ENCODE results near the gene GPX2.

The GPX2 gene

DNA sequence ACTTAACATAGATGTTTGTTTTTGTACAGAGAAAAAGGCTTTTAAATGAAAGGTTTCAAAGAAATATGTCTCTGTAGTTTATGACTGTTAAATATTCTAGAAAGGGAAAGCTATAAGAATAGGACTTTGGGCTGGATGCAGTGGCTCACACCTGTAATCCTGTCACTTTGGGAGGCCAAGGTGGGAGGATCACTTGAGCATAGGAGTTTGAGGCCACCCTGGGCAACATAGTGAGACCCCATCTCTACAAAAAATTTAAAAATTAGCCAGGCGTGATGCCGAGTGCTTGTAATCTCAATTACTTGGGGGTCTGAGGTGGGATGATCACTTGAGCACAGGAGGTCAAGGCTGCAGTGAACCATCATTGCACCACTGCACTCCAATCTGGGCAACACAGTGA, 11.4 kb downstream of the GPX2 start (continued):
- TF ChIP-seq, protein P1, sequence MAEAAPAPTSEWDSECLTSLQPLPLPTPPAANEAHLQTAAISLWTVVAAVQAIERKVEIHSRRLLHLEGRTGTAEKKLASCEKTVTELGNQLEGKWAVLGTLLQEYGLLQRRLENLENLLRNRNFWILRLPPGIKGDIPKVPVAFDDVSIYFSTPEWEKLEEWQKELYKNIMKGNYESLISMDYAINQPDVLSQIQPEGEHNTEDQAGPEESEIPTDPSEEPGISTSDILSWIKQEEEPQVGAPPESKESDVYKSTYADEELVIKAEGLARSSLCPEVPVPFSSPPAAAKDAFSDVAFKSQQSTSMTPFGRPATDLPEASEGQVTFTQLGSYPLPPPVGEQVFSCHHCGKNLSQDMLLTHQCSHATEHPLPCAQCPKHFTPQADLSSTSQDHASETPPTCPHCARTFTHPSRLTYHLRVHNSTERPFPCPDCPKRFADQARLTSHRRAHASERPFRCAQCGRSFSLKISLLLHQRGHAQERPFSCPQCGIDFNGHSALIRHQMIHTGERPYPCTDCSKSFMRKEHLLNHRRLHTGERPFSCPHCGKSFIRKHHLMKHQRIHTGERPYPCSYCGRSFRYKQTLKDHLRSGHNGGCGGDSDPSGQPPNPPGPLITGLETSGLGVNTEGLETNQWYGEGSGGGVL (tag by site-specific recombination; IDR thresholded peaks at IDR 0.05) = no peak

DNA sequence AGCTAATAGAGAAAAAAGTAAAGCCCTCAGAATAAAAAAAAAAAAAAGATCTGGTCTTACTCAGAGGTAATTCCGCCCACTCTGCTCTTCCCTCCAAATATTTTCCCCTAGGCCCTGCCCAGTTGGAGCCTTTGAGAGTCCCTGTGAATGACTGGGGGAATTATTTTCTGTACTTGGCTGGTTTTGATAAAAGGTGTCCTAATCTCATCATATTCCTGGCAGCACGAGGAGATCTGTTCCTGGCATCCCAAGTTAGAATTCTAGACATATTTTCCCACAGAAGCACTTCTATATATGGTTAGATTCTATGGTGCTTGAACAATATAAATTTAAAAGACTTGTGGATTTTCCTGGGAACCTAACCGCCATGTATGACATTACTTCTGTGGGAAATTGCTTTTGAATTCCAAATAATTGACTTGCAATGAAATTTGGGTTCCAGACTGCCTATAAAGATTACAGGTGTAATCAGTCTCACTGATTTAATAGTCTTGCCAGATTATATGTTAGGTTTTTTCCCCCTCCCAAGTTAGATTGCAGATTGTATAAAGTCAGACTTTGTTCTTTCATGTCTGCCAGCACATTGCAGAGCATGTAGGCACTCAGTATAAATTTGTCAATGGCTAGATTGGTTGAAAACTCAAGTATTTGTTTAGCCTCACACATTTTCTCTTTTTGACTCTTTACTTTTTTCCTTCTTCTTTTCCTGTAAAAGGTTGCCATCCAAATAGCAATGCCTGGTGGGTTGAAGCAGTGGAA, 12.3 kb downstream of the GPX2 start:
- Histone ChIP-seq H3K9me3 (ENCODE audit: control insufficient read depth, insufficient read depth, low read depth, low read length) (no peaks in the 10 kb centered on the region), H3K4me3 (ENCODE audit: low read depth, low read length) (no peak overlapping the region), H3K36me3 (ENCODE audit: control insufficient read depth in 2 of 2, insufficient read depth in 1 of 2, low read length in 2 of 2) (peaks cover 60 to 75% of the 10 kb centered on the region in 2 experiments), H3K4me1 (ENCODE audit: control insufficient read depth, insufficient read depth, low read length) (no peaks in the 10 kb centered on the region), H3K27ac (ENCODE audit: extremely low read depth, low read depth, low read length) (no peak overlapping the region)
- CTCF ChIA-PET = interaction anchor here (0.6 kb wide), 1 partner anchor 19 kb away, joined by 3 read pairs; no protein-coding TSS in a partner anchor
- POLR2A ChIA-PET = interaction anchor here (1.4 kb wide), 1 partner anchor 16 kb away, joined by 3 read pairs; the partner anchor contains the start of gene CHURC1
- TF ChIP-seq ZSCAN16 (tag by site-specific recombination; IDR thresholded peaks at IDR 0.05) = no peak
- no peak for TF ChIP-seq ZEB2 (tag by site-specific recombination; IDR thresholded peaks at IDR 0.05)
- no peak for TF ChIP-seq ZFP41 (tag by site-specific recombination; IDR thresholded peaks at IDR 0.05; ENCODE audit: borderline replicate concordance)
- no peak for TF ChIP-seq OVOL3 (tag by site-specific recombination; IDR thresholded peaks at IDR 0.05)
- no peak for TF ChIP-seq ZNF600 (tag by site-specific recombination; IDR thresholded peaks at IDR 0.05)
- TF ChIP-seq, protein P2, sequence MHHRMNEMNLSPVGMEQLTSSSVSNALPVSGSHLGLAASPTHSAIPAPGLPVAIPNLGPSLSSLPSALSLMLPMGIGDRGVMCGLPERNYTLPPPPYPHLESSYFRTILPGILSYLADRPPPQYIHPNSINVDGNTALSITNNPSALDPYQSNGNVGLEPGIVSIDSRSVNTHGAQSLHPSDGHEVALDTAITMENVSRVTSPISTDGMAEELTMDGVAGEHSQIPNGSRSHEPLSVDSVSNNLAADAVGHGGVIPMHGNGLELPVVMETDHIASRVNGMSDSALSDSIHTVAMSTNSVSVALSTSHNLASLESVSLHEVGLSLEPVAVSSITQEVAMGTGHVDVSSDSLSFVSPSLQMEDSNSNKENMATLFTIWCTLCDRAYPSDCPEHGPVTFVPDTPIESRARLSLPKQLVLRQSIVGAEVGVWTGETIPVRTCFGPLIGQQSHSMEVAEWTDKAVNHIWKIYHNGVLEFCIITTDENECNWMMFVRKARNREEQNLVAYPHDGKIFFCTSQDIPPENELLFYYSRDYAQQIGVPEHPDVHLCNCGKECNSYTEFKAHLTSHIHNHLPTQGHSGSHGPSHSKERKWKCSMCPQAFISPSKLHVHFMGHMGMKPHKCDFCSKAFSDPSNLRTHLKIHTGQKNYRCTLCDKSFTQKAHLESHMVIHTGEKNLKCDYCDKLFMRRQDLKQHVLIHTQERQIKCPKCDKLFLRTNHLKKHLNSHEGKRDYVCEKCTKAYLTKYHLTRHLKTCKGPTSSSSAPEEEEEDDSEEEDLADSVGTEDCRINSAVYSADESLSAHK (tag by site-specific recombination; IDR thresholded peaks at IDR 0.05) = no peak
- TF ChIP-seq, protein P3, sequence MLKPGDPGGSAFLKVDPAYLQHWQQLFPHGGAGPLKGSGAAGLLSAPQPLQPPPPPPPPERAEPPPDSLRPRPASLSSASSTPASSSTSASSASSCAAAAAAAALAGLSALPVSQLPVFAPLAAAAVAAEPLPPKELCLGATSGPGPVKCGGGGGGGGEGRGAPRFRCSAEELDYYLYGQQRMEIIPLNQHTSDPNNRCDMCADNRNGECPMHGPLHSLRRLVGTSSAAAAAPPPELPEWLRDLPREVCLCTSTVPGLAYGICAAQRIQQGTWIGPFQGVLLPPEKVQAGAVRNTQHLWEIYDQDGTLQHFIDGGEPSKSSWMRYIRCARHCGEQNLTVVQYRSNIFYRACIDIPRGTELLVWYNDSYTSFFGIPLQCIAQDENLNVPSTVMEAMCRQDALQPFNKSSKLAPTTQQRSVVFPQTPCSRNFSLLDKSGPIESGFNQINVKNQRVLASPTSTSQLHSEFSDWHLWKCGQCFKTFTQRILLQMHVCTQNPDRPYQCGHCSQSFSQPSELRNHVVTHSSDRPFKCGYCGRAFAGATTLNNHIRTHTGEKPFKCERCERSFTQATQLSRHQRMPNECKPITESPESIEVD (tag by site-specific recombination; IDR thresholded peaks at IDR 0.05) = no peak
- no peak for TF ChIP-seq ZNF626 (tag by site-specific recombination; IDR thresholded peaks at IDR 0.05)
- TF ChIP-seq PRDM1 (tag by site-specific recombination; IDR thresholded peaks at IDR 0.05) = no peak

DNA sequence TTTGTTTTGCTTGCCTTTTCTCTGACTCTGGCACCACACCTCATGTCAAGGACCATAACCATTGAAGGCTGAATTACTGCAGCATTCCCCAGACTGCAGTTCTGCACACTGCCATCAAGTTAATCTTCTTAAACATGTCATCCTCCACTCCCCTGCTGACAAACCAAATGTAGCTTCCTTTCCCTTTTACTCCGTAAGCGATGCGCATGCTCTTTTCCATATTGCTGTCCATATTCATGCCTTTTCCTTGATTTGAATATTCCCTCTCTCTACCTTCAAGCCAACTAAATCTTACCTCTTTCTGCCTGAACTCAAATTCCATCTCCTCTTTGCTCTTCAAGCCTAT, 13.6 kb downstream of the GPX2 start:
- H3K36me3 ChIP-seq (ENCODE audit: control insufficient read depth in 2 of 2, insufficient read depth in 1 of 2, low read length in 2 of 2) = peaks cover 66 to 85% of the 10 kb centered on the region in 2 experiments
- TF ChIP-seq, protein P4, sequence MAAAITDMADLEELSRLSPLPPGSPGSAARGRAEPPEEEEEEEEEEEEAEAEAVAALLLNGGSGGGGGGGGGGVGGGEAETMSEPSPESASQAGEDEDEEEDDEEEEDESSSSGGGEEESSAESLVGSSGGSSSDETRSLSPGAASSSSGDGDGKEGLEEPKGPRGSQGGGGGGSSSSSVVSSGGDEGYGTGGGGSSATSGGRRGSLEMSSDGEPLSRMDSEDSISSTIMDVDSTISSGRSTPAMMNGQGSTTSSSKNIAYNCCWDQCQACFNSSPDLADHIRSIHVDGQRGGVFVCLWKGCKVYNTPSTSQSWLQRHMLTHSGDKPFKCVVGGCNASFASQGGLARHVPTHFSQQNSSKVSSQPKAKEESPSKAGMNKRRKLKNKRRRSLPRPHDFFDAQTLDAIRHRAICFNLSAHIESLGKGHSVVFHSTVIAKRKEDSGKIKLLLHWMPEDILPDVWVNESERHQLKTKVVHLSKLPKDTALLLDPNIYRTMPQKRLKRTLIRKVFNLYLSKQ (tag by site-specific recombination; IDR thresholded peaks at IDR 0.05; ENCODE audit: borderline replicate concordance) = no peak
- TF ChIP-seq ZSCAN23 (tag by site-specific recombination; IDR thresholded peaks at IDR 0.05) (no peak), KLF8 (tag by site-specific recombination; IDR thresholded peaks at IDR 0.05) (no peak), TCF7L2 (IDR thresholded peaks at IDR 0.05; ENCODE audit: borderline replicate concordance, low read depth, low read length) (no peak), SCRT1 (tag by site-specific recombination; IDR thresholded peaks at IDR 0.05; ENCODE audit: borderline replicate concordance) (no peak), ZNF114 (tag by site-specific recombination; IDR thresholded peaks at IDR 0.05) (no peak), HOXD13 (CRISPR knock-in tag; IDR thresholded peaks at IDR 0.05; ENCODE audit: borderline replicate concordance) (no peak)
- TF ChIP-seq, protein P5, sequence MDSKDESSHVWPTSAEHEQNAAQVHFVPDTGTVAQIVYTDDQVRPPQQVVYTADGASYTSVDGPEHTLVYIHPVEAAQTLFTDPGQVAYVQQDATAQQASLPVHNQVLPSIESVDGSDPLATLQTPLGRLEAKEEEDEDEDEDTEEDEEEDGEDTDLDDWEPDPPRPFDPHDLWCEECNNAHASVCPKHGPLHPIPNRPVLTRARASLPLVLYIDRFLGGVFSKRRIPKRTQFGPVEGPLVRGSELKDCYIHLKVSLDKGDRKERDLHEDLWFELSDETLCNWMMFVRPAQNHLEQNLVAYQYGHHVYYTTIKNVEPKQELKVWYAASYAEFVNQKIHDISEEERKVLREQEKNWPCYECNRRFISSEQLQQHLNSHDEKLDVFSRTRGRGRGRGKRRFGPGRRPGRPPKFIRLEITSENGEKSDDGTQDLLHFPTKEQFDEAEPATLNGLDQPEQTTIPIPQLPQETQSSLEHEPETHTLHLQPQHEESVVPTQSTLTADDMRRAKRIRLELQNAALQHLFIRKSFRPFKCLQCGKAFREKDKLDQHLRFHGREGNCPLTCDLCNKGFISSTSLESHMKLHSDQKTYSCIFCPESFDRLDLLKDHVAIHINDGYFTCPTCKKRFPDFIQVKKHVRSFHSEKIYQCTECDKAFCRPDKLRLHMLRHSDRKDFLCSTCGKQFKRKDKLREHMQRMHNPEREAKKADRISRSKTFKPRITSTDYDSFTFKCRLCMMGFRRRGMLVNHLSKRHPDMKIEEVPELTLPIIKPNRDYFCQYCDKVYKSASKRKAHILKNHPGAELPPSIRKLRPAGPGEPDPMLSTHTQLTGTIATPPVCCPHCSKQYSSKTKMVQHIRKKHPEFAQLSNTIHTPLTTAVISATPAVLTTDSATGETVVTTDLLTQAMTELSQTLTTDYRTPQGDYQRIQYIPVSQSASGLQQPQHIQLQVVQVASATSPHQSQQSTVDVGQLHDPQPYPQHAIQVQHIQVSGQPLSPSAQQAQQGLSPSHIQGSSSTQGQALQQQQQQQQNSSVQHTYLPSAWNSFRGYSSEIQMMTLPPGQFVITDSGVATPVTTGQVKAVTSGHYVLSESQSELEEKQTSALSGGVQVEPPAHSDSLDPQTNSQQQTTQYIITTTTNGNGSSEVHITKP (tag by site-specific recombination; IDR thresholded peaks at IDR 0.05) = no peak
- TF ChIP-seq, protein P6, sequence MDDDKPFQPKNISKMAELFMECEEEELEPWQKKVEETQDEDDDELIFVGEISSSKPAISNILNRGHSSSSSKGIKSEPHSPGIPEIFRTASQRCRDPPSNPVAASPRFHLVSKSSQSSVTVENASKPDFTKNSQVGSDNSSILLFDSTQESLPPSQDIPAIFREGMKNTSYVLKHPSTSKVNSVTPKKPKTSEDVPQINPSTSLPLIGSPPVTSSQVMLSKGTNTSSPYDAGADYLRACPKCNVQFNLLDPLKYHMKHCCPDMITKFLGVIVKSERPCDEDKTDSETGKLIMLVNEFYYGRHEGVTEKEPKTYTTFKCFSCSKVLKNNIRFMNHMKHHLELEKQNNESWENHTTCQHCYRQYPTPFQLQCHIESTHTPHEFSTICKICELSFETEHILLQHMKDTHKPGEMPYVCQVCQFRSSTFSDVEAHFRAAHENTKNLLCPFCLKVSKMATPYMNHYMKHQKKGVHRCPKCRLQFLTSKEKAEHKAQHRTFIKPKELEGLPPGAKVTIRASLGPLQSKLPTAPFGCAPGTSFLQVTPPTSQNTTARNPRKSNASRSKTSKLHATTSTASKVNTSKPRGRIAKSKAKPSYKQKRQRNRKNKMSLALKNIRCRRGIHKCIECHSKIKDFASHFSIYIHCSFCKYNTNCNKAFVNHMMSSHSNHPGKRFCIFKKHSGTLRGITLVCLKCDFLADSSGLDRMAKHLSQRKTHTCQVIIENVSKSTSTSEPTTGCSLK (tag by site-specific recombination; IDR thresholded peaks at IDR 0.05) = no peak

More for the DNA sequence above, 13.6 kb downstream of the GPX2 start:
- CTCF ChIA-PET = no interaction called here
- POLR2A ChIA-PET = no interaction called here
- no peak overlapping the region for H3K4me3 ChIP-seq (ENCODE audit: low read depth, low read length)
- no peaks in the 10 kb centered on the region for H3K9me3 ChIP-seq (ENCODE audit: control insufficient read depth, insufficient read depth, low read depth, low read length)
- H3K27ac ChIP-seq (ENCODE audit: extremely low read depth, low read depth, low read length) = no peak overlapping the region
- H3K4me1 ChIP-seq (ENCODE audit: control insufficient read depth, insufficient read depth, low read length) = no peaks in the 10 kb centered on the region

Data from HEK293 (cell line).